ENCODE data around the gene OR10H1. TPM values are rescaled to one million over a fixed set of nuclear protein-coding genes. Genes with fewer than 3 reads are reported as not detected.
"Not testable (repeated sequence)": the region's sequence is repeated elsewhere in the genome, so short reads cannot be mapped to it uniquely, and the experiment has no call there.

Gene OR10H1
- total and polyA plus RNA-seq, 4 donors, result not detected

- Histone ChIP-seq H3K4me3 (peak overlapping the region; percentile 76), H3K27ac (ENCODE audit: low read depth in 1 of 2, low read length in 1 of 2) (peak overlapping the region; percentile 93 to 99), H3K27me3 (ENCODE audit: control insufficient read depth in 3 of 3, insufficient read depth in 3 of 3, low read length in 2 of 3) (no peaks in the 10 kb centered on the region), H3K9ac (ENCODE audit: insufficient read depth in 1 of 2, low read length in 2 of 2) (peak overlapping the region; percentile 92 to 97), H3K36me3 (ENCODE audit: control insufficient read depth in 4 of 4, insufficient read depth in 4 of 4, low read length in 4 of 4) (no peaks in the 10 kb centered on the region), H3K4me1 (ENCODE audit: control insufficient read depth in 5 of 5, insufficient read depth in 5 of 5, low read length in 5 of 5) (peaks cover 0 to 14% (median 5%) of the 10 kb centered on the region in 5 donors), H3K9me3 (ENCODE audit: control insufficient read depth in 4 of 4, insufficient read depth in 3 of 4, low read length in 3 of 4) (no peaks in the 10 kb centered on the region)
- no peak for TF ChIP-seq CTCF (IDR thresholded peaks at IDR 0.05; ENCODE audit: control extremely low read depth, extremely low read depth)
- DNase-seq, result peak; percentile 99 to 100 (median 100)
- ATAC-seq (ENCODE audit: insufficient read depth, low FRiP score), result peak; percentile 98
- WGBS, 2 donors, result 0 to 1% methylated on average over 59 to 65 of the region's 65 CpGs
Observed at GRCh38 chr19:15836330-15837220, 21.1 kb upstream of the OR10H1 start.

GRCh38 chr19:15835565-15836329 lies 20.3 kb upstream of the OR10H1 start:
- H3K36me3 ChIP-seq (ENCODE audit: control insufficient read depth in 4 of 4, insufficient read depth in 4 of 4, low read length in 4 of 4); H3K4me3 ChIP-seq; ATAC-seq (ENCODE audit: insufficient read depth, low FRiP score); H3K9me3 ChIP-seq (ENCODE audit: control insufficient read depth in 4 of 4, insufficient read depth in 3 of 4, low read length in 3 of 4); H3K27me3 ChIP-seq (ENCODE audit: control insufficient read depth in 3 of 3, insufficient read depth in 3 of 3, low read length in 2 of 3): not testable (repeated sequence)
- WGBS, 2 donors, result 23 to 31% methylated on average over 11 of the region's 11 CpGs
- peak overlapping the region in 1 of 2 donors; percentile 99 for H3K27ac ChIP-seq (ENCODE audit: low read depth in 1 of 2, low read length in 1 of 2)
- H3K9ac ChIP-seq (ENCODE audit: insufficient read depth in 1 of 2, low read length in 2 of 2), result peak overlapping the region; percentile 92 to 97
- peak in 1 of 3 donors; percentile 63 for DNase-seq
- peaks cover 0 to 14% (median 5%) of the 10 kb centered on the region in 5 donors for H3K4me1 ChIP-seq (ENCODE audit: control insufficient read depth in 5 of 5, insufficient read depth in 5 of 5, low read length in 5 of 5)

- H3K9ac ChIP-seq (ENCODE audit: insufficient read depth in 1 of 2, low read length in 2 of 2); H3K9me3 ChIP-seq (ENCODE audit: control insufficient read depth in 4 of 4, insufficient read depth in 3 of 4, low read length in 3 of 4); ATAC-seq (ENCODE audit: insufficient read depth, low FRiP score); H3K27ac ChIP-seq (ENCODE audit: low read depth in 1 of 2, low read length in 1 of 2); H3K27me3 ChIP-seq (ENCODE audit: control insufficient read depth in 3 of 3, insufficient read depth in 3 of 3, low read length in 2 of 3); DNase-seq; H3K36me3 ChIP-seq (ENCODE audit: control insufficient read depth in 4 of 4, insufficient read depth in 4 of 4, low read length in 4 of 4); H3K4me3 ChIP-seq: not testable (repeated sequence)
- peaks cover 0 to 14% (median 5%) of the 10 kb centered on the region in 5 donors for H3K4me1 ChIP-seq (ENCODE audit: control insufficient read depth in 5 of 5, insufficient read depth in 5 of 5, low read length in 5 of 5)
- 96 to 97% methylated on average over 3 of the region's 3 CpGs for WGBS, 2 donors
Observed at GRCh38 chr19:15834232-15834631, 18.8 kb upstream of the OR10H1 start.

GRCh38 chr19:15831626-15832025 lies 16.2 kb upstream of the OR10H1 start:
- Histone ChIP-seq H3K4me1 (ENCODE audit: control insufficient read depth in 5 of 5, insufficient read depth in 5 of 5, low read length in 5 of 5) (peaks cover 0 to 7% (median 5%) of the 10 kb centered on the region in 5 donors), H3K4me3 (no peak overlapping the region), H3K36me3 (ENCODE audit: control insufficient read depth in 4 of 4, insufficient read depth in 4 of 4, low read length in 4 of 4) (no peaks in the 10 kb centered on the region), H3K27ac (ENCODE audit: low read depth in 1 of 2, low read length in 1 of 2) (no peak overlapping the region), H3K9ac (ENCODE audit: insufficient read depth in 1 of 2, low read length in 2 of 2) (no peak overlapping the region), H3K9me3 (ENCODE audit: control insufficient read depth in 4 of 4, insufficient read depth in 3 of 4, low read length in 3 of 4) (no peaks in the 10 kb centered on the region), H3K27me3 (ENCODE audit: control insufficient read depth in 3 of 3, insufficient read depth in 3 of 3, low read length in 2 of 3) (no peaks in the 10 kb centered on the region)
- no peak for TF ChIP-seq CTCF (IDR thresholded peaks at IDR 0.05; ENCODE audit: control extremely low read depth, extremely low read depth)
- DNase-seq (no peak), ATAC-seq (ENCODE audit: insufficient read depth, low FRiP score) (no peak)
- WGBS, 2 donors, result 86 to 95% methylated on average over 5 of the region's 5 CpGs
